GM12873 (cell line): Measurements from ENCODE around the gene PDK1.

Experiments used
- CTCF ChIP-seq: IDR thresholded peaks from 2 replicates; pipeline ENCODE4 v1.5.1; 2012; ENCODE audit warnings: low read depth, mild to moderate bottlenecking, moderate library complexity, low read length, control low read depth; ENCODE audit not compliant: insufficient read depth; ENCODE audit errors: missing control alignments

The PDK1 gene

GRCh38 chr2:172572981-172573380 is 17.1 kb downstream of the PDK1 start:
- TF ChIP-seq CTCF = no peak

GRCh38 chr2:172574965-172575364 is 19.1 kb downstream of the PDK1 start:
- no peak for TF ChIP-seq CTCF

- TF ChIP-seq CTCF = no peak
These were observed 22.2 kb downstream of the PDK1 start for GRCh38 chr2:172578054-172578453.

- TF ChIP-seq CTCF = no peak
These were observed 23.1 kb downstream of the PDK1 start for GRCh38 chr2:172578860-172579512.

- no peak for TF ChIP-seq CTCF
These were observed 24.7 kb downstream of the PDK1 start for GRCh38 chr2:172580544-172580943.

- no peak for TF ChIP-seq CTCF
These were observed 26.8 kb downstream of the PDK1 start for GRCh38 chr2:172582656-172583055.

- TF ChIP-seq CTCF = no peak
These were observed 30.5 kb downstream of the PDK1 start for GRCh38 chr2:172586245-172586891.
